Cardiac fibroblast (primary cell): ENCODE results near the gene MAX.
A peak's percentile ranks its signal among the peaks of the same experiment; 100 is the strongest.

ENCODE experiments used
- DNase-seq, 2 donors: peaks; one replicate each; pipeline versions ENCODE4 v3.0.0 to v3.0.0-alpha.2; 2010; ENCODE audit warnings: low read depth in 2 of 2
- H3K4me3 ChIP-seq, 2 donors: replicated peaks in 1 of 2; 1 replicate in 1 of 2; 2 replicates in 1 of 2; pipeline ENCODE4 v1.5.1; 2011; ENCODE audit warnings: low read depth in 2 of 2, low read length in 2 of 2, mild to moderate bottlenecking in 2 of 2, moderate library complexity in 1 of 2
- TF ChIP-seq, protein P1 (sequence below): IDR thresholded peaks from one replicate; pipeline ENCODE4 v1.5.1; 2011; ENCODE audit warnings: low read depth, mild to moderate bottlenecking, low read length, inconsistent platforms

Gene MAX

DNA sequence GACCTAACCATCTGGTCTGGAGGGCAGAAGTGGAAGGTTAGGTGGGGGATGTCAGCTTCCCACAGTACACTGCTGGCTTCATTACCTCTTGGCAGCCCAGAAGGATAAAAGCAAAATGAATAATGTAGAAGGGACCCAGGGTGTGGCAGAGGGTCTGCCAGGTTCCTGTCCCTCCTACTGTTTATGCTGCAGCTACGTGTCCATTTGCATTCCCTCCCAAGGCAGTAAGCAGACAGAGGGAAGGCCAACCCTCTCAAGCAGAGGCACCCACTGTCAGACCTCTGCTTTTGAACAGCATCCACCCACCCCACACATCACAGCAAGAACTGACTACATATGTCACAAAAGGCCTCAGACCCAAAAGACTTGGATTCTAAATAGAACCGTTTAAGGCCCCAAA lies 19.4 kb downstream of the MAX start:
- DNase-seq, result no peak
- H3K4me3 ChIP-seq, result no peak overlapping the region
- TF ChIP-seq, protein P1, sequence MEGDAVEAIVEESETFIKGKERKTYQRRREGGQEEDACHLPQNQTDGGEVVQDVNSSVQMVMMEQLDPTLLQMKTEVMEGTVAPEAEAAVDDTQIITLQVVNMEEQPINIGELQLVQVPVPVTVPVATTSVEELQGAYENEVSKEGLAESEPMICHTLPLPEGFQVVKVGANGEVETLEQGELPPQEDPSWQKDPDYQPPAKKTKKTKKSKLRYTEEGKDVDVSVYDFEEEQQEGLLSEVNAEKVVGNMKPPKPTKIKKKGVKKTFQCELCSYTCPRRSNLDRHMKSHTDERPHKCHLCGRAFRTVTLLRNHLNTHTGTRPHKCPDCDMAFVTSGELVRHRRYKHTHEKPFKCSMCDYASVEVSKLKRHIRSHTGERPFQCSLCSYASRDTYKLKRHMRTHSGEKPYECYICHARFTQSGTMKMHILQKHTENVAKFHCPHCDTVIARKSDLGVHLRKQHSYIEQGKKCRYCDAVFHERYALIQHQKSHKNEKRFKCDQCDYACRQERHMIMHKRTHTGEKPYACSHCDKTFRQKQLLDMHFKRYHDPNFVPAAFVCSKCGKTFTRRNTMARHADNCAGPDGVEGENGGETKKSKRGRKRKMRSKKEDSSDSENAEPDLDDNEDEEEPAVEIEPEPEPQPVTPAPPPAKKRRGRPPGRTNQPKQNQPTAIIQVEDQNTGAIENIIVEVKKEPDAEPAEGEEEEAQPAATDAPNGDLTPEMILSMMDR, result no peak

DNA sequence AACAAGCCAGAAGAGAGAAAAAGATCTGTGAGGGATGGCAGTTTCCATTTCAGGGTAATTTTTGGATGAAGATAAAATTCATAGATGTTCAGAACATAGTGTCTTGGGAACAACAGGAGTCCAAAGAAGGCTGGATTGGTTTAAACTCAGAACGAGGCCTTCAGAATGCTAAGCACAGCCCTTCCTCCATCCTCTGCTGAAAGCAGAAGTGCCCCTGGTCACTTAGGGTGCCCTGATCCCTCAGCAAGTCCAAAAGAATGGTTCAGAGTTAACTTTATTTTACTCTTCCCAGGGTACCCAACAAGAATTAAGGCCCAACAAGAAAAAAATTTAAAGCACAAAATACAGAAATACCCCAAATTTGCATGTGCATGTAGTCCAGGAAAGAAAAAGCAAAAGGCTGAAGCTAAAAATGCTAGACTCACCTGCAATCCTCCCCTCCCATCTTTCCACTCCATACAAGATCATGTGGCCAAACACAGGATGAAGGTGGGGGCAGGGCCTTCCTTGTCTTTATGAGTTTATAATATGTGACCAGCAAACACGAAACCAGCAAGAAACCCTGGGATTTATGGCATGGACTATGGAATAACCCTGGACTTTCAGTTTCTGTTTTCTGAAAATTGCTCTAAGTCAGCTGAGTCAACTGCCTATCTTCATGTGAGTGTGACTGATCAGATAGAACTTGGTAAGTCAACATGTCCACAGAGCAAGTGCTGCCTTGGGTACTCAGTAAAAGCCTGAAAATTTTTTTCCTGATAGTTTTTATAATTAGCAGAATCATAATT lies 21.2 kb downstream of the MAX start:
- no peak overlapping the region for H3K4me3 ChIP-seq
- TF ChIP-seq, protein P1, result no peak
- no peak for DNase-seq

DNA sequence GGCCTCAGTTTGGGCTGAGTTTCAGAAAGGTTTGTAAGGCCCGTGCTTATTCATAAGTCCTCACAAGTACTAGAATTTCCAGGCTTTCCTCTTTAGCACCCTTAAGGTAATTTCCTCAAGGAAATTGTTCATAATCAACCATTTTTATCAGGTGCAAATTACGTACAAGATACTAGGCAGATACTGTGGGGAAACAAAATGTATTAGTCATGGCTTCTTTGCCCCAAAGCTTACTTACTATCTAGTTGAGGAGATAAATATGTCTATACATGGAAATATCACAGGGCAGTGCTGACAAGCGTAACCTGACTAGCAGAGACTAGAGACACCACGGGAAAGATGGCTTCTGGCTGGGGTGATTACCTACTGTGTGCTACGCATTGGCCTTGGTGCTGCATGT lies 22.5 kb downstream of the MAX start:
- no peak overlapping the region for H3K4me3 ChIP-seq
- DNase-seq, result no peak
- TF ChIP-seq, protein P1, result no peak

DNA sequence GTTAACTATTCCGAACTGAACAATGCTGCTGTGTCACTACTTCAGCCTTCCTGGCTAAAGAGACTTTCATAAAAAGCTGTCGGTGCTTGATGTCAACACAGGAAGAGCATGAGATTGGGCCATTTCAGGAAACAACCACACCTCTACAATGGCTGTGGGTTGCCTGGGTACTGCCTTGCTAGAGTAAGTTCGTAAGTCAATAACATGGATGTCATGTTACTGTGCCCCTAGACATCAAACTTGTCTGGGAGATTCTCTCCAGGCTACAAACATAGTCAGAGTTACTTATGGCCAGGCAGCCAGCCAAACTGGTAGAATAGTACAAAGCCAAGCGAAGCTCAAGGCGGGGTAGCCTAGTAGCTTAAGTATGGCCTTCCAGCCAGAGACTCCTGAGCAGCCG lies 23.1 kb downstream of the MAX start:
- H3K4me3 ChIP-seq, result no peak overlapping the region
- peak; percentile 21 to 49 for DNase-seq
- TF ChIP-seq, protein P1, result no peak

DNA sequence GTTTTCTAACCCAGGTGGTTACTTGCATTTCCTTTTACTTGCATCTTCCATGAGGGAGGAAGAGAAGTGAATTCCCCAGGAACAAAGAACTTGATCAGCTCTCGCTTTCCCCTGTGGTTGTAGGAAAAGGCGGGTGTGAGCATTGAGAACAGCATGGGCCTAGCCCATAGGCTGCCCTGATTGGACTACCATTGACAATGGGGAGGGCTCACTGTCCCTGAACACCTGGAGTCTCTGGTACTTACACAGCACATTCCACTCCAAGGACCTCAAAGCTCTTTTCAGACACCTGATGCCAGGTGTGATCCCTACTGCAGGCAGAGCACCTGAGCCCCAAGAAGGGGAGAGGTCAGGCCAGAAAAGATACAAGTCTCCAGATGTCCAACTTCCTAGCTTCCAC lies 25.0 kb downstream of the MAX start:
- H3K4me3 ChIP-seq, result no peak overlapping the region
- TF ChIP-seq, protein P1, result no peak
- no peak for DNase-seq

DNA sequence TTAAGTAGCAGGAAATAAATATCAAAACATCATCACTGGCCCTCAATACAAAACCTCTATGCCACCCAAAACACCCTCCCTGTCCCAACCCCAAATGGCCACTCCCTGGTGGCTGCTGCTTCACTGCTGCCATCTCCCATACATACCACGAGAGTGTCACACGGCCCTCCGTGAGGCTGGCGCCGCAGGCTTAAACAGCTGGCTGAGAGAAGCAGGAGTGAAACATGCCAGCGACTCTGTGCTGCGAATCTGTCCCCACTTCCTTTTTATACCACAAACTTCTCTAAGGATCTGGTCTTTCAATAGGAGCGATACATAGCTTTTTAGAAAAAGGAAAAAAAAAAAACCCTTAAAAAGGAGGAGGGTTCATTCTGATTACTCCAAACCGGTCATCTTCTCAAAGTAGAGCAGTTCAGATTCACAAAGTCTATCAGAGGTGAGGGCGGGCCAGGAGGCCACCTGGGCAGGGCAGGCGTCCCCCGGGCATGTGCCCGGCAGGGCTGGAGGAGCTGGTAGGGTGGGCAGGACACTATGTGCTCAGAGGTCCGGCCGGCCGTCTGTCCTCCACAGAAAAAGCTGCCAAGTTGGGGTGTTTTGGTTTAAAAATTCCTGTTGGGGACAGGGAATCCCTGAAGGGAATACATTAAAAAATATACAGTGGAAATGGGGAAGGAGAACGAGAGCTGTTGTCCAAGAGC lies 26.5 kb downstream of the MAX start:
- H3K4me3 ChIP-seq, result no peak overlapping the region
- TF ChIP-seq, protein P1, result no peak
- no peak for DNase-seq
